PC-9 (cell line): ENCODE data around the gene GPR68. TPM values are rescaled to one million over a fixed set of nuclear protein-coding genes. Genes with fewer than 3 reads are reported as not detected.

Experiments used
- BruUV-seq: library from RNA; stranded (reverse); fragments of 400-500 nt; replicated peaks from 2 replicates; lab custom pipeline; 2021; lab: Mats Ljungman, UMichigan
- CTCF ChIA-PET: fragments of 300-600 bp; sonication (Branson Sonifier 250); formaldehyde crosslinking; loops from one replicate; lab custom pipeline; 2022; ENCODE audit warnings: antibody characterized with exemption; lab: Charles Lee
- POLR2A ChIA-PET: fragments of 300-600 bp; sonication (Branson Sonifier 250); formaldehyde crosslinking; loops from one replicate; lab custom pipeline; 2022; ENCODE audit warnings: antibody characterized with exemption; ENCODE audit not compliant: unreplicated experiment; lab: Charles Lee
- DNase-seq, 2 experiments: peaks; one replicate each; pipeline versions ENCODE4 v3.0.0 to v3.0.0-alpha.2; 2015 to 2022; ENCODE audit warnings: mixed read lengths in 1 of 2
- H2AFZ ChIP-seq: fragments of 200-600 bp; sonication (generic); 2 replicates; pipeline ENCODE4 v1.8.1; 2017; ENCODE audit warnings: antibody characterized with exemption
- H3F3A ChIP-seq: fragments of 200-600 bp; sonication (generic); 2 replicates; pipeline ENCODE4 v1.8.1; 2017; ENCODE audit warnings: antibody characterized with exemption, mild to moderate bottlenecking, low read depth; ENCODE audit not compliant: insufficient read depth
- H3K27ac ChIP-seq: fragments of 200-600 bp; sonication (generic); 2 replicates; pipeline ENCODE4 v1.6.1; 2016; ENCODE audit warnings: mixed run types
- H3K27me3 ChIP-seq: fragments of 200-600 bp; sonication (generic); 2 replicates; pipeline ENCODE4 v1.6.1; 2016; ENCODE audit warnings: low read depth, mixed run types; ENCODE audit not compliant: insufficient read depth
- H3K36me3 ChIP-seq: fragments of 200-600 bp; sonication (generic); 2 replicates; pipeline ENCODE4 v1.6.1; 2016; ENCODE audit warnings: low read depth, mixed run types
- H3K4me1 ChIP-seq: fragments of 200-600 bp; sonication (generic); replicated peaks from 2 replicates; pipeline ENCODE4 v1.6.1; 2016; ENCODE audit warnings: mixed run types; ENCODE audit not compliant: insufficient read depth
- H3K4me2 ChIP-seq: fragments of 200-600 bp; sonication (generic); 2 replicates; pipeline ENCODE4 v1.6.1; 2017; ENCODE audit warnings: mixed run types
- H3K4me3 ChIP-seq: fragments of 200-600 bp; sonication (generic); 2 replicates; pipeline ENCODE4 v1.6.1; 2016; ENCODE audit warnings: mixed run types
- H3K79me2 ChIP-seq: fragments of 200-600 bp; sonication (generic); 2 replicates; pipeline ENCODE4 v1.6.1; 2017; ENCODE audit warnings: low read depth, mixed run types
- H3K9me2 ChIP-seq: fragments of 200-600 bp; sonication (generic); 2 replicates; pipeline ENCODE4 v1.8.1; 2017; ENCODE audit warnings: mild to moderate bottlenecking; ENCODE audit not compliant: insufficient read depth
- H3K9me3 ChIP-seq: fragments of 200-600 bp; sonication (generic); 2 replicates; pipeline ENCODE4 v1.8.1; 2016; ENCODE audit warnings: low read depth; ENCODE audit not compliant: insufficient read depth
- H4K20me1 ChIP-seq: fragments of 200-600 bp; sonication (generic); 2 replicates; pipeline ENCODE4 v1.8.1; 2017; ENCODE audit not compliant: insufficient read depth
- EZH2 ChIP-seq: fragments of 200-600 bp; sonication (generic); IDR thresholded peaks from 2 replicates; pipeline ENCODE4 v1.8.0; 2017; ENCODE audit warnings: antibody characterized with exemption, low read depth
- intact Hi-C: fragments of 100-400 bp; cut with micrococcal nuclease; formaldehyde crosslinking; loops from one replicate; pipeline ENCODE4 v1.10.0; 2022; ENCODE audit not compliant: unreplicated experiment
- total RNA-seq: library from RNA; stranded (reverse); gene quantifications from 2 replicates; pipeline ENCODE4 v1.2.3, GENCODE V29; 2021
- TF ChIP-seq, protein P1 (sequence below): fragments of 200-600 bp; sonication (generic); conservative IDR thresholded peaks from 2 replicates; pipeline ENCODE4 v1.6.1; 2017; ENCODE audit warnings: mixed run types, antibody characterized with exemption, mild to moderate bottlenecking, moderate library complexity

Gene GPR68
- total RNA-seq, 1 experiment from 2014 or later, result not detected

DNA sequence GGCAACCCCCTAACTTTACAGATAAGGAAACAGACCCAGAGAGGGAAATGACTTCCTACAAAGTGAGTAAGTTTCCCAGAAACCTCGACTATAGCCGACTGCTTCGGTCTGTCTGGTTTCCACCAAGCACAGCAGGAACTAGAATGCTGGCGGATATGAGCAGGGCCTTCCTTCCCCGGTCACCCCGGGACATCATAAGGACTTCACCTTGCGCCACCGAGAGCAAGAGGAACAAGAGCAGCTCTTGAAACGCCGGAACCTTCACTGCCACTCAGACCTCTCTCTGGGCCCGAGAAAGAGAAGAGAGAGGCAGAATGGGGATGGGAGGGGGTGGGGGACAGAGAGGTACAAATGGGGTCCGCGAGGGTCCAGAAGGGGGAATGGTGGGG is 29.4 kb upstream of the GPR68 start:
- H3K79me2 ChIP-seq, result no peaks in the 10 kb centered on the region
- no TSS peak for BruUV-seq
- no peak for DNase-seq
- H3K9me2 ChIP-seq, result no peaks in the 10 kb centered on the region
- POLR2A ChIA-PET, result no interaction called here
- H3K36me3 ChIP-seq, result no peaks in the 10 kb centered on the region
- intact Hi-C loops, result no loop called here
- H3K4me1 ChIP-seq, result no peaks in the 10 kb centered on the region
- no peak overlapping the region for H3K4me2 ChIP-seq
- H3K4me3 ChIP-seq, result no peak overlapping the region
- H3F3A ChIP-seq, result no peaks in the 10 kb centered on the region
- H4K20me1 ChIP-seq, result no peaks in the 10 kb centered on the region
- H3K27me3 ChIP-seq, result no peaks in the 10 kb centered on the region
- CTCF ChIA-PET, result no interaction called here
- H3K27ac ChIP-seq, result no peak overlapping the region
- H2AFZ ChIP-seq, result no peak overlapping the region
- H3K9me3 ChIP-seq, result no peaks in the 10 kb centered on the region
- TF ChIP-seq, protein P1, sequence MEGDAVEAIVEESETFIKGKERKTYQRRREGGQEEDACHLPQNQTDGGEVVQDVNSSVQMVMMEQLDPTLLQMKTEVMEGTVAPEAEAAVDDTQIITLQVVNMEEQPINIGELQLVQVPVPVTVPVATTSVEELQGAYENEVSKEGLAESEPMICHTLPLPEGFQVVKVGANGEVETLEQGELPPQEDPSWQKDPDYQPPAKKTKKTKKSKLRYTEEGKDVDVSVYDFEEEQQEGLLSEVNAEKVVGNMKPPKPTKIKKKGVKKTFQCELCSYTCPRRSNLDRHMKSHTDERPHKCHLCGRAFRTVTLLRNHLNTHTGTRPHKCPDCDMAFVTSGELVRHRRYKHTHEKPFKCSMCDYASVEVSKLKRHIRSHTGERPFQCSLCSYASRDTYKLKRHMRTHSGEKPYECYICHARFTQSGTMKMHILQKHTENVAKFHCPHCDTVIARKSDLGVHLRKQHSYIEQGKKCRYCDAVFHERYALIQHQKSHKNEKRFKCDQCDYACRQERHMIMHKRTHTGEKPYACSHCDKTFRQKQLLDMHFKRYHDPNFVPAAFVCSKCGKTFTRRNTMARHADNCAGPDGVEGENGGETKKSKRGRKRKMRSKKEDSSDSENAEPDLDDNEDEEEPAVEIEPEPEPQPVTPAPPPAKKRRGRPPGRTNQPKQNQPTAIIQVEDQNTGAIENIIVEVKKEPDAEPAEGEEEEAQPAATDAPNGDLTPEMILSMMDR, result no peak
- TF ChIP-seq EZH2, result no peak

DNA sequence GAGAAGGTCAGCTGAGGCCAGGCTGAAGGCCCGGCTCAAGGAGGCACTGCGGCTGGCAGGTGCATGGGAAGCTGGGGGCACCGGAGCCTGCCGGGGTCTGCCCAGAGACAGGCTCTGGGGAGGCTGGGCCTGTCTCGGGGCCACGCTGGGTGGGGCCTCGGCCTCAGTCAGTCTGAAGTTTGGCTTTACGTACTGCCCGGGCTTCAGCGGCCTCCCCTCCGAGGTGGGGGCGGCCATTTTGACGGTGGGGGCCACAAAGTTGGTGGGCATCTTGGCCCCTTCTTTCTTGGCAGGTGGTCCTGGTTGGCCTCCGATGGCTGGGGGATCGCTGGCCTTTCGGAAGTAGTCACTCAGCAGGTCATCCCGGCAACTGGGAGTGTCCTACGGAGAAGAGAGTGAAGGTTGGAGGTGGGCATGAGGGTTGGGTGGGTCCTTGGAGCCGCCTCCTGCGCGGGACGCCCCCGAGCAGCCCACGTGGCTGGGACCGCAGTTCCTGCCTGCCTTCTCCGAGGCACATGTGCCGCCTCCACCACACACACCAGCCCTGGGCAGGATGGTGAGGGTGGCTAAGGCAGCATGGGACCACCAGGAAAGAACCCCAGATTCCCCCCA is 28.9 kb upstream of the GPR68 start:
- Histone ChIP-seq H2AFZ (no peak overlapping the region), H3K9me3 (no peaks in the 10 kb centered on the region), H4K20me1 (no peaks in the 10 kb centered on the region), H3K27ac (no peak overlapping the region), H3K79me2 (no peaks in the 10 kb centered on the region), H3K36me3 (no peaks in the 10 kb centered on the region), H3K4me3 (no peak overlapping the region), H3K4me1 (no peaks in the 10 kb centered on the region), H3F3A (no peaks in the 10 kb centered on the region), H3K27me3 (no peaks in the 10 kb centered on the region), H3K4me2 (no peak overlapping the region), H3K9me2 (no peaks in the 10 kb centered on the region)
- no TSS peak for BruUV-seq
- ChIA-PET CTCF (no interaction called here), POLR2A (no interaction called here)
- TF ChIP-seq, protein P1, result no peak
- TF ChIP-seq EZH2, result no peak
- intact Hi-C loops, result no loop called here
- DNase-seq, result no peak

DNA sequence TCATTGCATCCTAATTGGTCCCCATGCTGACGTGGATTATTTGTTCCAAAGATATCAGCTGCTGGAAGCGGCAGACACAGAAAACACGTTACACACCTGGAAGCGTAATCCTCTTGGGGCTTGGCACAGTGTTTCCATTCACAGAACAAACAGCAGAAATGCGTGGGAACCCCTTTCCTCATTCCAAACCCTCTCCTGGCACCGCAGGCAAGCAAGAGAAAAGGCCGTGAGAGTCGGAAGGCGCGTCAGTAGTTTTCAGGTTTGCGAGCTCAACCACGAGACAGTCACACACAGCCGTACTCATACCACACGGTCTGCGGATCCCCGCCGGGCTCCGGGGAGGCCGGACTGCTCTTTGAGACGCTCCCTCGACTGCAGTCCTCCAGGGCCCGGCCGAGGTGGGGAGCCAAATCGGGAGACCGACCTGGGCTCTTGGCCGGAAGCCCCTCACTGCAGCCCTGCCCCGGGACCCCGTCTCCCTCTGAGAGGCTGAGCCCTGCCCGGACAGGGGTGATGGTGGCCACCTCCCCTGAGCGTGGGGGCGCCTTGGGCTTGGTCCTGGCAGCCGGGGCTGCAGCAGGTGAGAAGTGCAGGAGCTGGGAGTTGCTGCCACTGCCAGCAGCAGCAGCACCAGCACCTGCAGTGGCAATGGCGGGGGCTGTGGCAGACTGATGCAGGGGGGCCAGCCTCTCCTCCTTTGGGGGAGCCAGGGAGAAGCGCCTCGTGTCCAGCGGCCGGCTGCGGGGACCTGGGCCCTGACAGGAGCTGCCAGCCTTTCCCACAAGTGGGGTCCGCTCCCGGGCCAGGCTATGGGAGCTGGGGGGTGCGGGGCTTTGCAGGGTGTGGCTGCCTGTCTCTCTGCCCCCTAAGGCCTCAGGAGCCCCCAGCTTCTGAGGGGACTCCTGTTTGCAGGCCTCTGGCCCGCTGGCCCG is 28.1 kb upstream of the GPR68 start:
- Histone ChIP-seq H3F3A (no peaks in the 10 kb centered on the region), H3K27ac (no peak overlapping the region), H3K27me3 (no peaks in the 10 kb centered on the region), H4K20me1 (no peaks in the 10 kb centered on the region), H3K9me2 (no peaks in the 10 kb centered on the region), H3K9me3 (no peaks in the 10 kb centered on the region), H2AFZ (no peak overlapping the region), H3K4me2 (no peak overlapping the region), H3K79me2 (no peaks in the 10 kb centered on the region), H3K4me1 (no peaks in the 10 kb centered on the region), H3K36me3 (no peaks in the 10 kb centered on the region), H3K4me3 (no peak overlapping the region)
- intact Hi-C loops, result no loop called here
- TF ChIP-seq EZH2, result no peak
- TF ChIP-seq, protein P1, result no peak
- DNase-seq, result no peak
- POLR2A ChIA-PET, result no interaction called here
- CTCF ChIA-PET, result no interaction called here
- no TSS peak for BruUV-seq
